Fibroblast of the aortic adventitia (primary cell): ENCODE measurements around the gene ALPK1. TPM values are rescaled to one million over a fixed set of nuclear protein-coding genes. Genes with fewer than 3 reads are reported as not detected.
A peak's percentile ranks its signal among the peaks of the same experiment; 100 is the strongest.

Experiments
- DNase-seq: peaks from one replicate; pipeline ENCODE4 v3.0.0-alpha.2; 2010; ENCODE audit warnings: low read depth
- H3K4me3 ChIP-seq: 2 replicates; pipeline ENCODE4 v1.5.1; 2011; ENCODE audit warnings: low read depth, mild to moderate bottlenecking, control low read depth, low read length, moderate library complexity
- CTCF ChIP-seq: IDR thresholded peaks from 2 replicates; pipeline ENCODE4 v1.5.1; 2011; ENCODE audit warnings: mild to moderate bottlenecking, low read length, control low read depth, inconsistent platforms; ENCODE audit not compliant: insufficient read depth
- total RNA-seq: library from RNA; depleted of rRNA; stranded (reverse); fragments of >200 nt; gene quantifications from 2 replicates; pipeline ENCODE4 v1.2.3, GENCODE V29; 2012; ENCODE audit warnings: low replicate concordance

The ALPK1 gene
- total RNA-seq, 1 donor, result 34.1 TPM

- no peak overlapping the region for H3K4me3 ChIP-seq
- no peak for DNase-seq
- no peak for TF ChIP-seq CTCF
These were observed 21.3 kb downstream of the ALPK1 start for GRCh38 chr4:112318239-112319142.

GRCh38 chr4:112321776-112322684 is 24.9 kb downstream of the ALPK1 start:
- peak; percentile 69 for DNase-seq
- TF ChIP-seq CTCF, result peak; percentile 92
- peak overlapping the region; percentile 19 for H3K4me3 ChIP-seq

GRCh38 chr4:112322866-112323265 is 25.7 kb downstream of the ALPK1 start:
- no peak for TF ChIP-seq CTCF
- H3K4me3 ChIP-seq, result no peak overlapping the region
- DNase-seq, result no peak

GRCh38 chr4:112325530-112325929 is 28.4 kb downstream of the ALPK1 start:
- no peak overlapping the region for H3K4me3 ChIP-seq
- TF ChIP-seq CTCF, result no peak
- no peak for DNase-seq

- peak; percentile 79 for DNase-seq
- peak; percentile 54 for TF ChIP-seq CTCF
- no peak overlapping the region for H3K4me3 ChIP-seq
These were observed 31.0 kb downstream of the ALPK1 start for GRCh38 chr4:112327965-112328733.

- DNase-seq, result no peak
- no peak for TF ChIP-seq CTCF
- H3K4me3 ChIP-seq, result no peak overlapping the region
These were observed 31.6 kb downstream of the ALPK1 start for GRCh38 chr4:112328734-112329130.
